Loucy (cell line): Measurements from ENCODE around the gene NFATC4.

Source experiments
- CTCF ChIP-seq: fragments of 200-600 bp; sonication (generic); conservative IDR thresholded peaks from 2 replicates; pipeline ENCODE4 v1.5.1; 2014; ENCODE audit warnings: mild to moderate bottlenecking, antibody characterized with exemption, low read length
- EZH2phosphoT487 ChIP-seq: fragments of 200-600 bp; IDR thresholded peaks from 2 replicates; pipeline ENCODE4 v1.6.1; 2018; ENCODE audit warnings: antibody characterized with exemption, mild to moderate bottlenecking, moderate library complexity, borderline replicate concordance

- TF ChIP-seq CTCF (no peak), EZH2phosphoT487 (no peak)
Measured at GRCh38 chr14:24360281-24360680, 7.7 kb upstream of the NFATC4 start.
